ENCODE data around the gene C17orf107. TPM values are rescaled to one million over a fixed set of nuclear protein-coding genes. Genes with fewer than 3 reads are reported as not detected.

The C17orf107 gene
- total and polyA plus RNA-seq, 2 of the 13 experiments (the other 11 are each of a cell fraction or from before 2014, with no cell fraction given), result 0.20 to 0.59 TPM

DNA sequence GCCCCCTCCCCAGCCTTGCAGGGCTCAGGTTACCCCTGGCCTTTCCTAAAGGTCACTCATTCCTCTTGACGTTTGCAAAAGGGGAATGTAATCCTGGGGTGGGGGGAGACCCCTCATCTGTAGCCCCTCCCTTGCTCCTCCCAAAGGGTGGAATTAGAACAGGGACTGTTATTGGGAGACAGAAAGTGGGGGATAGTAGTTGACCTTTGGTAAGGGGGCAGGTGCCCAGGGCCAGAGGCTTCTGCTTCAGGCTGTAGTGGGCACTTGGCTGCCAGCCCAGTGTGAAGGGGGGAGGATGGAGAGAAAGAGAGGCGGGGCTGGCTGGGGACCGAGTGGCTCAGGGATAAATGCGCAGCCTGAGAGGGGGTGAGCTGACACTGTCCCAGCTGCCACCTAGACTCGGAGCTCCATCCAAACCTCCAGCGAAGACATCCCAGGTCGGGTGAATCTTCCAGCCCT lies 51.4 kb downstream of the C17orf107 start, which contains the start of gene ENO3 (continued):
- TF ChIP-seq, protein P1, sequence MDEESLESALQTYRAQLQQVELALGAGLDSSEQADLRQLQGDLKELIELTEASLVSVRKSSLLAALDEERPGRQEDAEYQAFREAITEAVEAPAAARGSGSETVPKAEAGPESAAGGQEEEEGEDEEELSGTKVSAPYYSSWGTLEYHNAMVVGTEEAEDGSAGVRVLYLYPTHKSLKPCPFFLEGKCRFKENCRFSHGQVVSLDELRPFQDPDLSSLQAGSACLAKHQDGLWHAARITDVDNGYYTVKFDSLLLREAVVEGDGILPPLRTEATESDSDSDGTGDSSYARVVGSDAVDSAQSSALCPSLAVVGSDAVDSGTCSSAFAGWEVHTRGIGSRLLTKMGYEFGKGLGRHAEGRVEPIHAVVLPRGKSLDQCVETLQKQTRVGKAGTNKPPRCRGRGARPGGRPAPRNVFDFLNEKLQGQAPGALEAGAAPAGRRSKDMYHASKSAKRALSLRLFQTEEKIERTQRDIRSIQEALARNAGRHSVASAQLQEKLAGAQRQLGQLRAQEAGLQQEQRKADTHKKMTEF (CRISPR knock-in tag; IDR thresholded peaks at IDR 0.05), result no peak
- TF ChIP-seq, protein P2, sequence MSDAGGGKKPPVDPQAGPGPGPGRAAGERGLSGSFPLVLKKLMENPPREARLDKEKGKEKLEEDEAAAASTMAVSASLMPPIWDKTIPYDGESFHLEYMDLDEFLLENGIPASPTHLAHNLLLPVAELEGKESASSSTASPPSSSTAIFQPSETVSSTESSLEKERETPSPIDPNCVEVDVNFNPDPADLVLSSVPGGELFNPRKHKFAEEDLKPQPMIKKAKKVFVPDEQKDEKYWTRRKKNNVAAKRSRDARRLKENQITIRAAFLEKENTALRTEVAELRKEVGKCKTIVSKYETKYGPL (CRISPR knock-in tag; IDR thresholded peaks at IDR 0.05), result no peak
- TF ChIP-seq HDAC1 (CRISPR knock-in tag; IDR thresholded peaks at IDR 0.05) (no peak; the same call in 1 of the 2 replicates), ZNF33A (CRISPR knock-in tag; IDR thresholded peaks at IDR 0.05; ENCODE audit: borderline replicate concordance) (no peak), ZNF260 (CRISPR knock-in tag; IDR thresholded peaks at IDR 0.05; ENCODE audit: borderline replicate concordance, low read depth) (no peak), AGO1 (IDR thresholded peaks at IDR 0.05; ENCODE audit: low read depth, low read length, poor library complexity, severe bottlenecking) (no peak), ZFP62 (CRISPR knock-in tag; IDR thresholded peaks at IDR 0.05) (no peak)
- TF ChIP-seq, protein P3, sequence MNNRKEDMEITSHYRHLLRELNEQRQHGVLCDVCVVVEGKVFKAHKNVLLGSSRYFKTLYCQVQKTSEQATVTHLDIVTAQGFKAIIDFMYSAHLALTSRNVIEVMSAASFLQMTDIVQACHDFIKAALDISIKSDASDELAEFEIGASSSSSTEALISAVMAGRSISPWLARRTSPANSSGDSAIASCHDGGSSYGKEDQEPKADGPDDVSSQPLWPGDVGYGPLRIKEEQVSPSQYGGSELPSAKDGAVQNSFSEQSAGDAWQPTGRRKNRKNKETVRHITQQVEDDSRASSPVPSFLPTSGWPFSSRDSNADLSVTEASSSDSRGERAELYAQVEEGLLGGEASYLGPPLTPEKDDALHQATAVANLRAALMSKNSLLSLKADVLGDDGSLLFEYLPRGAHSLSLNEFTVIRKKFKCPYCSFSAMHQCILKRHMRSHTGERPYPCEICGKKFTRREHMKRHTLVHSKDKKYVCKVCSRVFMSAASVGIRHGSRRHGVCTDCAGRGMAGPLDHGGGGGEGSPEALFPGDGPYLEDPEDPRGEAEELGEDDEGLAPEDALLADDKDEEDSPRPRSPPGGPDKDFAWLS (CRISPR knock-in tag; IDR thresholded peaks at IDR 0.05; ENCODE audit: borderline replicate concordance), result no peak; the same call in 1 of the 2 replicates
- TF ChIP-seq, protein P4, sequence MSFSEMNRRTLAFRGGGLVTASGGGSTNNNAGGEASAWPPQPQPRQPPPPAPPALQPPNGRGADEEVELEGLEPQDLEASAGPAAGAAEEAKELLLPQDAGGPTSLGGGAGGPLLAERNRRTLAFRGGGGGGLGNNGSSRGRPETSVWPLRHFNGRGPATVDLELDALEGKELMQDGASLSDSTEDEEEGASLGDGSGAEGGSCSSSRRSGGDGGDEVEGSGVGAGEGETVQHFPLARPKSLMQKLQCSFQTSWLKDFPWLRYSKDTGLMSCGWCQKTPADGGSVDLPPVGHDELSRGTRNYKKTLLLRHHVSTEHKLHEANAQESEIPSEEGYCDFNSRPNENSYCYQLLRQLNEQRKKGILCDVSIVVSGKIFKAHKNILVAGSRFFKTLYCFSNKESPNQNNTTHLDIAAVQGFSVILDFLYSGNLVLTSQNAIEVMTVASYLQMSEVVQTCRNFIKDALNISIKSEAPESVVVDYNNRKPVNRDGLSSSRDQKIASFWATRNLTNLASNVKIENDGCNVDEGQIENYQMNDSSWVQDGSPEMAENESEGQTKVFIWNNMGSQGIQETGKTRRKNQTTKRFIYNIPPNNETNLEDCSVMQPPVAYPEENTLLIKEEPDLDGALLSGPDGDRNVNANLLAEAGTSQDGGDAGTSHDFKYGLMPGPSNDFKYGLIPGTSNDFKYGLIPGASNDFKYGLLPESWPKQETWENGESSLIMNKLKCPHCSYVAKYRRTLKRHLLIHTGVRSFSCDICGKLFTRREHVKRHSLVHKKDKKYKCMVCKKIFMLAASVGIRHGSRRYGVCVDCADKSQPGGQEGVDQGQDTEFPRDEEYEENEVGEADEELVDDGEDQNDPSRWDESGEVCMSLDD (CRISPR knock-in tag; IDR thresholded peaks at IDR 0.05; ENCODE audit: borderline replicate concordance), result peak; percentile 27; the same call in 1 of the 2 replicates
- TF ChIP-seq, protein P5, sequence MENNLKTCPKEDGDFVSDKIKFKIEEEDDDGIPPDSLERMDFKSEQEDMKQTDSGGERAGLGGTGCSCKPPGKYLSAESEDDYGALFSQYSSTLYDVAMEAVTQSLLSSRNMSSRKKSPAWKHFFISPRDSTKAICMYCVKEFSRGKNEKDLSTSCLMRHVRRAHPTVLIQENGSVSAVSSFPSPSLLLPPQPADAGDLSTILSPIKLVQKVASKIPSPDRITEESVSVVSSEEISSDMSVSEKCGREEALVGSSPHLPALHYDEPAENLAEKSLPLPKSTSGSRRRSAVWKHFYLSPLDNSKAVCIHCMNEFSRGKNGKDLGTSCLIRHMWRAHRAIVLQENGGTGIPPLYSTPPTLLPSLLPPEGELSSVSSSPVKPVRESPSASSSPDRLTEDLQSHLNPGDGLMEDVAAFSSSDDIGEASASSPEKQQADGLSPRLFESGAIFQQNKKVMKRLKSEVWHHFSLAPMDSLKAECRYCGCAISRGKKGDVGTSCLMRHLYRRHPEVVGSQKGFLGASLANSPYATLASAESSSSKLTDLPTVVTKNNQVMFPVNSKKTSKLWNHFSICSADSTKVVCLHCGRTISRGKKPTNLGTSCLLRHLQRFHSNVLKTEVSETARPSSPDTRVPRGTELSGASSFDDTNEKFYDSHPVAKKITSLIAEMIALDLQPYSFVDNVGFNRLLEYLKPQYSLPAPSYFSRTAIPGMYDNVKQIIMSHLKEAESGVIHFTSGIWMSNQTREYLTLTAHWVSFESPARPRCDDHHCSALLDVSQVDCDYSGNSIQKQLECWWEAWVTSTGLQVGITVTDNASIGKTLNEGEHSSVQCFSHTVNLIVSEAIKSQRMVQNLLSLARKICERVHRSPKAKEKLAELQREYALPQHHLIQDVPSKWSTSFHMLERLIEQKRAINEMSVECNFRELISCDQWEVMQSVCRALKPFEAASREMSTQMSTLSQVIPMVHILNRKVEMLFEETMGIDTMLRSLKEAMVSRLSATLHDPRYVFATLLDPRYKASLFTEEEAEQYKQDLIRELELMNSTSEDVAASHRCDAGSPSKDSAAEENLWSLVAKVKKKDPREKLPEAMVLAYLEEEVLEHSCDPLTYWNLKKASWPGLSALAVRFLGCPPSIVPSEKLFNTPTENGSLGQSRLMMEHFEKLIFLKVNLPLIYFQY (CRISPR knock-in tag; IDR thresholded peaks at IDR 0.05; ENCODE audit: borderline replicate concordance), result no peak
- TF ChIP-seq, protein P6, sequence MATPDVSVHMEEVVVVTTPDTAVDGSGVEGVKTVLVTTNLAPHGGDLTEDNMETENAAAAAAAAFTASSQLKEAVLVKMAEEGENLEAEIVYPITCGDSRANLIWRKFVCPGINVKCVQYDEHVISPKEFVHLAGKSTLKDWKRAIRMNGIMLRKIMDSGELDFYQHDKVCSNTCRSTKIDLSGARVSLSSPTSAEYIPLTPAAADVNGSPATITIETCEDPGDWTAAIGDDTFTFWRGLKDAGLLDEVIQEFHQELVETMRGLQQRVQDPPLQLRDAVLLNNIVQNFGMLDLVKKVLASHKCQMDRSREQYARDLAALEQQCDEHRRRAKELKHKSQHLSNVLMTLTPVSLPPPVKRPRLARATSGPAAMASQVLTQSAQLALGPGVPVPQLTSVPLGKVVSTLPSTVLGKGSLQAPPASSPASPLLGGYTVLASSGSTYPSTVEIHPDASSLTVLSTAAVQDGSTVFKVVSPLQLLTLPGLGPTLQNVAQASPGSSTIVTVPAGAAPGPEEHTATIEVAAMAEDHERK (CRISPR knock-in tag; IDR thresholded peaks at IDR 0.05; ENCODE audit: low read depth), result no peak
- TF ChIP-seq, protein P7, sequence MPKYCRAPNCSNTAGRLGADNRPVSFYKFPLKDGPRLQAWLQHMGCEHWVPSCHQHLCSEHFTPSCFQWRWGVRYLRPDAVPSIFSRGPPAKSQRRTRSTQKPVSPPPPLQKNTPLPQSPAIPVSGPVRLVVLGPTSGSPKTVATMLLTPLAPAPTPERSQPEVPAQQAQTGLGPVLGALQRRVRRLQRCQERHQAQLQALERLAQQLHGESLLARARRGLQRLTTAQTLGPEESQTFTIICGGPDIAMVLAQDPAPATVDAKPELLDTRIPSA (CRISPR knock-in tag; IDR thresholded peaks at IDR 0.05; ENCODE audit: borderline replicate concordance), result no peak

Data from HepG2 (cell line).